Measurements from ENCODE around the gene LMO7.

The LMO7 gene

GRCh38 chr13:75882261-75882660, 246.1 kb downstream of the LMO7 start:
- DNase-seq (ENCODE audit: low read depth, low spot score) = no peak

- DNase-seq (ENCODE audit: low read depth, low spot score) = no peak
These were observed 253.3 kb downstream of the LMO7 start for GRCh38 chr13:75889427-75889826.

GRCh38 chr13:75895168-75895567, 259.0 kb downstream of the LMO7 start:
- no peak for DNase-seq (ENCODE audit: low read depth, low spot score)

GRCh38 chr13:75896271-75896670, 260.1 kb downstream of the LMO7 start:
- no peak for DNase-seq (ENCODE audit: low read depth, low spot score)

GRCh38 chr13:75897386-75897785, 261.3 kb downstream of the LMO7 start:
- no peak for DNase-seq (ENCODE audit: low read depth, low spot score)

- no peak for DNase-seq (ENCODE audit: low read depth, low spot score)
These were observed 265.4 kb downstream of the LMO7 start for GRCh38 chr13:75901501-75901900.

GRCh38 chr13:75902166-75903104, 266.3 kb downstream of the LMO7 start:
- no peak for DNase-seq (ENCODE audit: low read depth, low spot score)

GRCh38 chr13:75904012-75904411, 267.9 kb downstream of the LMO7 start:
- no peak for DNase-seq (ENCODE audit: low read depth, low spot score)

- DNase-seq (ENCODE audit: low read depth, low spot score) = no peak
These were observed 270.2 kb downstream of the LMO7 start for GRCh38 chr13:75906315-75906714.

GRCh38 chr13:75907044-75907443, 270.9 kb downstream of the LMO7 start:
- no peak for DNase-seq (ENCODE audit: low read depth, low spot score)

- DNase-seq (ENCODE audit: low read depth, low spot score) = no peak
These were observed 272.0 kb downstream of the LMO7 start for GRCh38 chr13:75908141-75908540.
